ENCODE results near the gene NYNRIN. TPM values are rescaled to one million over a fixed set of nuclear protein-coding genes. Genes with fewer than 3 reads are reported as not detected.

Gene NYNRIN
- total RNA-seq, 1 donor from 2014 or later = 30.6 TPM

- DNase-seq (ENCODE audit: low spot score) = no peak
Measured at GRCh38 chr14:24392325-24393091, 6.3 kb upstream of the NYNRIN start.

DNA sequence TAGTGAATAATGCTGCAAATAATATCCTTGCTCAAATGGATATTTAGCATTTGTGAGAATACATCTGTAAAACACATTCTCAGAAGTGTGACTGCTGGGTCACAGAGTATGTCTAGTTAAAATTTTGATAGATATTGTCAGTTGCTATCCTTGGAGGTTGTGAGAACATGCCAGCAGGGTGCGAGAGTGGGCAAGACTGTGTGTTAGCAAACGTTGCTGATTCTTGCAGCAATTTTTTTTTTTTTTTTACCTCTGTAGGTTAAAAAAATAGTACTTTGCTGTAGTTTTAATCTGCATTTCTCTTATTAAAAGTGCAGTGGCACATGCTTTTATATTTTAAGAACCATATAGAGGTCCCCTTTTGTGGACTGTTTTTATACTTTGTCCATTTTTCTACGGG, 4.5 kb upstream of the NYNRIN start:
- DNase-seq (ENCODE audit: low spot score) = no peak

GRCh38 chr14:24395609-24396582, 2.9 kb upstream of the NYNRIN start:
- no peak for DNase-seq (ENCODE audit: low spot score)

DNA sequence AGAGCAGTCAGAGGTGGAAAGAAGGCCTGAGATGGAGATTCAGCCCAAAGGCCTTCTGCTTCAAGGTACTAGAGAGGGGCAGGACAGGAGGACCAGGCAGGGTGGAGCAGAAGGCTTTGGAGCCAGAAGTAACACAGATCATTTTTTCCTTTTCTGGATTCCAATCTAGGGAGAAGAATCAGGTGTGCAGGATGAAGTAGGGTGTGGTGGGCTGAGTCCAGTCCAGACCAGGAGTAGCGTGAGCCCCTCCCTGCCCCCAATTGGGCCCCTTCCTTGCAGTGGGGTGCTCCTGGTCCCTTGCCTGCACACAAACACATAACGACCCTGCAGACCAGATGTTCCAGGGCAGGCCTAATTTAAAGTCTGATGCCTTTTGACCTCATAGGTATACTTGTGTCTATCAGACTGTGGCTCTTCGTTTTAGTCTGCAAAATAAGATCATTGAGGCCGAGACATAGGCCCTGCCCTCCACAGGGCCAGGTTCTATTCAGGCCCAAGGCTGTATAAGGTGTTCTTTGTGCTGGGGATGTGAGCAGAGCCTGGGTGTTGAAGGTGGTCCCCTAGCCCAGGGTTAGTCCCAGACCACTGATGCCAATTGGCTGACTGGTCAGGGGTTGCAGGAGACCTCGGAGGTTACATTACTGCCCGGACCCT, 1.0 kb upstream of the NYNRIN start:
- DNase-seq (ENCODE audit: low spot score) = no peak

- DNase-seq (ENCODE audit: low spot score) = no peak
Measured at GRCh38 chr14:24398293-24398652, 530 bp upstream of the NYNRIN start.

- no peak for DNase-seq (ENCODE audit: low spot score)
Measured at GRCh38 chr14:24399447-24399822, 632 bp downstream of the NYNRIN start.

GRCh38 chr14:24399999-24400718, 1.4 kb downstream of the NYNRIN start:
- DNase-seq (ENCODE audit: low spot score) = no peak

GRCh38 chr14:24401810-24402702, 3.3 kb downstream of the NYNRIN start:
- no peak for DNase-seq (ENCODE audit: low spot score)

DNA sequence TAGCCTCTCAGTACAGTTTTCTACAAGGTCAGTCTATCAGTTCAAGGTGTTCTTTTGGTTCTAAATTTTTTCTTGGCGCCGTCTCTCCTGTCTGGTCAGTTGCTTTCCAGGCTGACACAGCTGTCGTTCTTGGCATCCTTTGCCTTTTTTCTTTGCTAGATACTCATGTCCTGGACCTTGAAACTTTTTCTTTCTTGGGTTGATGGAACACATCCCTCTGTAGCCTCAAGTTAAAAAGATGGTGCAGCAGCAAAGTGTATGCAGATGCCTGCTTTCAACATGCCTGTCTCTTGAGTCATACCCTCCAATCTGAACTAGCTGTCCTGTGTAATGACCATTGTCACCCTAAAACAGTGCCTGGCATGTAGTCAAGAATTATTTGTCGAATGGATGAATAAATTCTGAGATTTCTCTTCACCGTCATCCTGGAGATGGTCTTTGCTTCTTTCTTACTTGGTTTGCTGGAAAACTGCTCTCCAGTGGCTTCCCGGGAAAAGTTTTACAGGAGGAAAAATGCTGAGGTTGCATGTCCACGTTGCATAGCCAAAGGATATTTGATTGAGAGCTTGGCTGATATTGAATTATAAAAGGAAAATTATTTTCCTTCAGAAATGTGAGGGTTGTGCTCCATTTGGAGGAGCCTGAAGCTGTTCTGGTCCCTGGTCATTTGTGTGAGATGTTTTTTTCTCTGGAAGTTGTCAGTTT, 4.6 kb downstream of the NYNRIN start:
- no peak for DNase-seq (ENCODE audit: low spot score)

DNA sequence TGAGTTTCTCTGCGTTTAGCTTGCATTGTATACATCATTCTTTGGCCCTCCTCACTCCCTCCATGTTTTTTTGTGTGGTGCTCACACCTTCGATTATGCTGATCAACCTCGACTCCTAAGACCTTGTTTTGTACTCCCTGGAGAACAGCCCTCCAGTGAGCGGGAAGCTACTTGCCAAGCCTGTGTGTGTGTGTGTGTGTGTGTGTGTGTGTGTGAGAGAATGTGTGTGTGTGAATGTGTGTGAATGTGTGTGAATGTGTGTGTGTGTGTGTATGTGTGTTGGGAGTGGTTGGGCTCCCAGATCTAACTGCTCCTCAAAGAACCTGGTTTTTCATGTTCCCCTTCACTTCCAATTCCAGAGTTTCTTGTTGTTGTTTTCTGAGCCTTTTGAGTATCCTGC, 6.0 kb downstream of the NYNRIN start:
- DNase-seq (ENCODE audit: low spot score) = no peak

DNA sequence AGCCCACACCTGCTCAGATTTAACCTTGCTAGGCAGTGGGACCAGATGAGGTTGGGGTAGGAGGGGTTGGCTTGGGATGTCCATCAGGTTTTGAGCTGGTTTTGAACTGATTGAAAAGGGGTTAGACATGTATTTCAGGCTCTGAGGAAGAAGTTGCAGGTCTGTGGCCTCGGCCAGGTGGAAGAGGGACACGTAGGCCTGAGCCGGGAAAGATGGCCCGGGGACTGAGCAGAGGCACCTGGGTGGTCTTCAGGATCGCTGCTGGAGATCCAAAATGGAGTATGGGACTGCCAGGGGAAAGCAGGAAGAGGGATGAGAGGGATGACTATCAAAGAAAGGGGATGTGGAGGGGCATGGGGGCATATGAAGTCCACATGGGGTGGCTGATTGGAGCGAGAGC, 7.6 kb downstream of the NYNRIN start:
- DNase-seq (ENCODE audit: low spot score) = no peak

GRCh38 chr14:24407608-24408325, 9.0 kb downstream of the NYNRIN start:
- DNase-seq (ENCODE audit: low spot score) = no peak

GRCh38 chr14:24408764-24409163, 10.0 kb downstream of the NYNRIN start:
- no peak for DNase-seq (ENCODE audit: low spot score)

GRCh38 chr14:24409192-24409591, 10.4 kb downstream of the NYNRIN start:
- no peak for DNase-seq (ENCODE audit: low spot score)

DNA sequence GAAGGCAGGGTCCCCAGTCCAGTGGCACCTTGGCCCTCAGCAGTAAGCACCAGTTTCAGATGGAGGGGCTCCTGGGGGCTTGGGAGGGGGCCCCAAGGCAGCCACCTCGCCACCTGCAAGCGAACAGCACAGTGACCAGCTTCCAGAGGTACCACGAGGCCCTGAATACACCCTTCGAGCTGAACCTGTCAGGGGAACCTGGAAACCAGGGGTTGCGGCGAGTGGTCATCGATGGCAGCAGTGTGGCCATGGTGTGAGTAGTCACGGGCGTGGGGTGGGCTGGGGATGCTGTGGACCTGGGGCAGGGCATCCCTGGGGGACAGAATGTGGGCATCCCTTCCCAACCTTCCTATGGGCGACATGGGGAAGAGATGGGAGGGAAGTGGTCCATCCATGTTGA, 11.2 kb downstream of the NYNRIN start:
- no peak for DNase-seq (ENCODE audit: low spot score)

- DNase-seq (ENCODE audit: low spot score) = no peak
Measured at GRCh38 chr14:24411443-24412389, 12.9 kb downstream of the NYNRIN start.

GRCh38 chr14:24414077-24414476, 15.3 kb downstream of the NYNRIN start:
- DNase-seq (ENCODE audit: low spot score) = no peak

- no peak for DNase-seq (ENCODE audit: low spot score)
Measured at GRCh38 chr14:24414732-24415420, 16.1 kb downstream of the NYNRIN start.

Data from mucosa of gallbladder (tissue), 1 donor.